Urothelium cell line (cell line): Measurements from ENCODE around the gene IFNG-AS1.

Experiments used
- DNase-seq: peaks from one replicate; pipeline ENCODE4 v3.0.0; 2011; ENCODE audit warnings: low spot score, mixed read lengths
- FAIRE-seq: peaks from 2 replicates; lab custom pipeline; 2011; peaks lifted over from hg19 to GRCh38; lab: Jason Lieb, UNC

IFNG-AS1 gene

DNA sequence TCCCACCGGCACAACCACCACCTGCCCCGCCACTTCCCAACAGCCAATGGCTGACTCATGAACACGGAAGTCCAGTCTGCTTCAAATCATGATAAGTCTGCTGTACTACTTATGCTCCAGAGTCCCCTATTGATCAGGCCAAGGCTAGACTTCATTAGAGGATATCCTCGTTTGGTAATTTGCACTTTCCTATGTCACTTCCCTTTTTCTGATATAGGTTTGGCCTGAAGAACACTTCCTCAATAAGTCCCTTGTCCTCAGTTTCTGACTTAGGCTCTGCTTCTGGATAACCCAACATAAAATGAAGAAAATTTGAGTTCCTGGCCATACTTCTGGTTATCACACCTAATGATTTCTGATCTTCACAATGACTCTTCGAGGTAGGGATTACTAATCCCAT lies 45.3 kb downstream of the IFNG-AS1 start:
- DNase-seq (no peak), FAIRE-seq (no peak)

- FAIRE-seq (no peak), DNase-seq (no peak)
Measured at GRCh38 chr12:68036642-68037041, 47.4 kb downstream of the IFNG-AS1 start.

DNA sequence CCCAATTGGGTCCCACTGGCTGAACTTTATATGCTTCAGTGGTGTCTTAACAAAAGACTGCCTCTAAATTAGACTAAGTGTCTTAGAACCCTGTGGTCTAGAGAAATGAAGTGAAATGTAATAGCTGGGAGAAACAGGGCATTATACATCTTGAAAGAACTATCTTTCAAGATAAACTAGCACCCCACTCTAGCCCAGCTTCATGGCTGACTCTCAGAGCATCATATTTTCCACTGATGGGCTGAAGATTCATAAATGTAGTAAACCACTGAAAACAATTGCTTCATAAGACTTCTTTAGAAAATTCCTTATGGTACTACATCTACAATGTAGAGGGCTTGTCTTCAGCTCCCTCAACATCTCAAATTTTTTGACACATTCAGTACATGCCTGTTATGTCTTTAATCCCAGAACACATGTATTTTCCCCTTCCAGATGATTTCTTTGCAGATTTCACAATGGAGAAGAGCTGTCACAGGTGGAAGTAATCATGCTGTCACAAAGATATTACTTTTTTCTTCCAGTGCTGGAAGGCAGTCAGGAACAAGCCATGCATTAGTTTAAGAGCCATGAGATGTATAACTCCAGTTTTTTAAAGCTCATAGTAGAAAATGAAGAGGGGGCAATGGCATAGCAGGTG lies 48.5 kb downstream of the IFNG-AS1 start:
- FAIRE-seq (no peak), DNase-seq (no peak)

GRCh38 chr12:68038650-68039049 lies 49.4 kb downstream of the IFNG-AS1 start:
- FAIRE-seq (no peak), DNase-seq (no peak)

GRCh38 chr12:68040450-68041075 lies 51.3 kb downstream of the IFNG-AS1 start:
- DNase-seq, result peak; percentile 63
- no peak for FAIRE-seq

GRCh38 chr12:68042212-68042699 lies 53.0 kb downstream of the IFNG-AS1 start:
- FAIRE-seq (no peak), DNase-seq (peak; percentile 9)

DNA sequence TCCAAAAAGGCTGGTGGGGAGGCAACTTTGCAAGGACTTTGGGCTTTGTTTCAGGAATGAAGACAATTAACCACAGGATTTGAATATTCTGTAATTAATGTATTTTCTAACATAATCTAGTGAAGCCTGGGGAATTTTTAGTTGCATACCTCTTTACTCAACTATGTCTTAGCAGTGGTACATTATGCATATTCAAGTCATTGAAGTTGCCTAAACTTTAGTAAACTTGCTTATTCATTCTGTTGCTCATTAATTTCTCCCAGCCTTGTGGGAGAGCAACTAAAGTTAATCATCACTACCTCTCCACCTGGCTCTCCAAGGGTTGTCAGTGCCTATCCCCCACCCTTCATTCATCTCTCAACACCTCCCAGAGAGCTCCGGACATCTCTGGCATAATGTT lies 54.2 kb downstream of the IFNG-AS1 start:
- DNase-seq, result no peak
- FAIRE-seq, result no peak

- no peak for FAIRE-seq
- DNase-seq, result no peak
Measured at GRCh38 chr12:68048648-68049297, 59.5 kb downstream of the IFNG-AS1 start.

GRCh38 chr12:68056300-68056699 lies 67.1 kb downstream of the IFNG-AS1 start:
- DNase-seq (no peak), FAIRE-seq (no peak)

GRCh38 chr12:68063900-68064590 lies 74.8 kb downstream of the IFNG-AS1 start:
- DNase-seq (no peak), FAIRE-seq (no peak)

DNA sequence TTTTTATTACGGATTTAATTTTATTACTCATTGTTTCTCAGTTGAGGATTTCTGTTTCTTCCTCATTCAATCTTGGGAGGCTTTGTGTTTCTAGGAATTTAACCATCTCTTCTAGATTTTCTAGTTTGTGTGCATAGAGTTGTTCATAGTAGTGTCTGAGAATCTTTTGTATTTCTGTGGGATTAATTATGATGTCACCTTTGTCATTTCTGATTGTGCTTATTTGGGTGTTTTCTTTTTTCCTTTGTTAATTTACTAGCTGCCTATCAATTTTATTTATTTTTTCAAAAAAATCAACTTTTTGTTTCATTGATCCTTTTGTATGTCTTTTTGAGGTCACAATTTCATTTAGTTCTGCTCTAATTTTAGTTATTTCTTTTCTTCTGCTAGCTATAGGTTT lies 75.9 kb downstream of the IFNG-AS1 start:
- no peak for FAIRE-seq

DNA sequence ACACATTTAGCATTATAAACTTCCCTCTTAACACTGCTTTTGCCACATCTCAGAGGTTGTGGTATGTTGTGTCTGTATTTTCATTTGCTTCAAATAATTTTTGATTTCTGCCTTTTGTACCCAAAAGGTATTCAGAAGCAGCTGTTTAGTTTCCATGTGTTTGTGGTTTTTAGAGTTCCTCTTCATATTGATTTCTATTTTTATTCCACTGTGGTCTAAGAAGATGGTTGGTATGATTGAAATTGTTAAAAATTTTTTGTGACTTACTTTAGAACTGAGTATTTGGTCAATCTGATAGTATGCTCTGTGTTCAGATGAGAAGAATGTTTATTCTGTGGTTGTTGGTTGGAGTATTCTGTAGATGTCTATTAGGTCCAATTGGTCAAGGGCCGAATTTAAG lies 76.4 kb downstream of the IFNG-AS1 start:
- no peak for DNase-seq
- FAIRE-seq, result no peak

More for the DNA sequence above, 75.9 kb downstream of the IFNG-AS1 start:
- no peak for DNase-seq

GRCh38 chr12:68067762-68068376 lies 78.6 kb downstream of the IFNG-AS1 start:
- no peak for DNase-seq
- FAIRE-seq, result no peak

DNA sequence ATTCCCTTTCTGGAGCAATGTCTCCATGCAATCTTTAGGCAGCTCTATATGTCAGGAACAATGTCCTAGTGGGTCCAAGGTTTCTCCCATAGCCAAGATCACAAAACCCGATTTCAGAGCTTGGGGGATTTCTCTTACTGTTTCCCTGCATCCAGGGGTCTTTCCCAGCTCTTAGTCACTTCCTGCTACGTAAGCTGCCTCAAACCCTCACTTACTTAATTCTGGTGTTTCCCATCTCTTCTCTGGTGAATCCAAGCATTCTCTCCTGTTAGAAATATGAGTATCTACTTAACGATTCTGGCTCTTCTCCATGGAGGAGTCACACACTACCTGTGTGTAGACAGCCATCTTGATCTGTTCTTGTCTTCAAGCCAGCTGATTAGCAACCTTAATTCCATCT lies 80.0 kb downstream of the IFNG-AS1 start:
- FAIRE-seq, result no peak
- no peak for DNase-seq
